Activated T-cell treated with anti-CD3 and anti-CD28 coated beads, Interleukin-2, amount 50 U/mL, for 4 hours (primary cell): ENCODE measurements around the gene VWA2. TPM values are rescaled to one million over a fixed set of nuclear protein-coding genes. Genes with fewer than 3 reads are reported as not detected.
"Not testable (repeated sequence)": the region's sequence is repeated elsewhere in the genome, so short reads cannot be mapped to it uniquely, and the experiment has no call there.

ENCODE experiments used
- ATAC-seq, 2 donors: fragments of 200-7000 bp; cut with Tn5 transposase; one replicate each; pipeline ENCODE4 v1.10.0; 2021
- DNase-seq: peaks from one replicate; pipeline ENCODE4 v3.0.0-alpha.2; 2020
- H3K27me3 Mint-ChIP-seq: one replicate; pipeline ENCODE4 v1.8.0; 2021; ENCODE audit warnings: low read depth, mixed read lengths
- H3K36me3 Mint-ChIP-seq: one replicate; pipeline ENCODE4 v1.8.0; 2022; ENCODE audit warnings: mixed read lengths; ENCODE audit not compliant: insufficient read depth
- H3K4me1 Mint-ChIP-seq: one replicate; pipeline ENCODE4 v1.8.0; 2021; ENCODE audit warnings: low read depth, mixed read lengths
- H3K4me3 Mint-ChIP-seq: one replicate; pipeline ENCODE4 v1.8.0; 2021; ENCODE audit warnings: mild to moderate bottlenecking, moderate library complexity, mixed read lengths
- H3K9me3 Mint-ChIP-seq: one replicate; pipeline ENCODE4 v1.8.0; 2021; ENCODE audit warnings: mixed read lengths
- total RNA-seq, 3 donors: library from RNA; stranded (reverse); gene quantifications; one replicate each; pipeline ENCODE4 v1.2.1, GENCODE V29; 2021

The VWA2 gene
- total RNA-seq, 3 donors from 2014 or later = not detected

- Mint-ChIP-seq H3K4me1 (no peaks in the 10 kb centered on the region), H3K9me3 (no peaks in the 10 kb centered on the region), H3K27me3 (peaks cover 1% of the 10 kb centered on the region), H3K36me3 (no peaks in the 10 kb centered on the region), H3K4me3 (no peak overlapping the region)
- ATAC-seq (no peak), DNase-seq (no peak)
These were observed 80.6 kb downstream of the VWA2 start for GRCh38 chr10:114319406-114320248.

- H3K27me3 Mint-ChIP-seq = peaks cover 1% of the 10 kb centered on the region
- H3K36me3 Mint-ChIP-seq = no peaks in the 10 kb centered on the region
- no peaks in the 10 kb centered on the region for H3K9me3 Mint-ChIP-seq
- no peak overlapping the region for H3K4me3 Mint-ChIP-seq
- DNase-seq (no peak), ATAC-seq (no peak)
- H3K4me1 Mint-ChIP-seq = no peaks in the 10 kb centered on the region
These were observed 81.4 kb downstream of the VWA2 start for GRCh38 chr10:114320249-114321116.

GRCh38 chr10:114322344-114322743 is 83.3 kb downstream of the VWA2 start:
- no peak for DNase-seq

GRCh38 chr10:114323023-114323422 is 84.0 kb downstream of the VWA2 start:
- H3K4me1 Mint-ChIP-seq = no peaks in the 10 kb centered on the region
- ATAC-seq (no peak), DNase-seq (no peak)
- H3K9me3 Mint-ChIP-seq = no peaks in the 10 kb centered on the region
- H3K27me3 Mint-ChIP-seq = no peaks in the 10 kb centered on the region
- H3K4me3 Mint-ChIP-seq = no peak overlapping the region
- H3K36me3 Mint-ChIP-seq = no peaks in the 10 kb centered on the region

More at GRCh38 chr10:114322344-114322743, 83.3 kb downstream of the VWA2 start:
- Mint-ChIP-seq H3K4me3 (no peak overlapping the region), H3K9me3 (no peaks in the 10 kb centered on the region), H3K4me1 (no peaks in the 10 kb centered on the region), H3K27me3 (no peaks in the 10 kb centered on the region), H3K36me3 (no peaks in the 10 kb centered on the region)
- ATAC-seq = no peak

- DNase-seq (no peak), ATAC-seq (no peak)
- no peaks in the 10 kb centered on the region for H3K36me3 Mint-ChIP-seq
- H3K9me3 Mint-ChIP-seq = no peaks in the 10 kb centered on the region
- no peaks in the 10 kb centered on the region for H3K4me1 Mint-ChIP-seq
- H3K27me3 Mint-ChIP-seq = no peaks in the 10 kb centered on the region
- H3K4me3 Mint-ChIP-seq = no peak overlapping the region
These were observed 87.7 kb downstream of the VWA2 start for GRCh38 chr10:114326795-114327194.

GRCh38 chr10:114327537-114328440 is 88.7 kb downstream of the VWA2 start:
- ATAC-seq (no peak), DNase-seq (no peak)
- Mint-ChIP-seq H3K36me3 (no peaks in the 10 kb centered on the region), H3K4me3 (no peak overlapping the region), H3K27me3 (no peaks in the 10 kb centered on the region), H3K9me3 (no peaks in the 10 kb centered on the region), H3K4me1 (no peaks in the 10 kb centered on the region)

- H3K36me3 Mint-ChIP-seq = no peaks in the 10 kb centered on the region
- DNase-seq (no peak), ATAC-seq (no peak)
- H3K9me3 Mint-ChIP-seq = no peaks in the 10 kb centered on the region
- no peaks in the 10 kb centered on the region for H3K27me3 Mint-ChIP-seq
- no peak overlapping the region for H3K4me3 Mint-ChIP-seq
- H3K4me1 Mint-ChIP-seq = no peaks in the 10 kb centered on the region
These were observed 89.4 kb downstream of the VWA2 start for GRCh38 chr10:114328441-114328812.

- no peaks in the 10 kb centered on the region for H3K27me3 Mint-ChIP-seq
These were observed 89.8 kb downstream of the VWA2 start for GRCh38 chr10:114328874-114329273.

GRCh38 chr10:114329634-114330365 is 90.7 kb downstream of the VWA2 start:
- Mint-ChIP-seq H3K4me3 (no peak overlapping the region), H3K4me1 (no peaks in the 10 kb centered on the region), H3K27me3 (no peaks in the 10 kb centered on the region), H3K9me3 (no peaks in the 10 kb centered on the region), H3K36me3 (no peaks in the 10 kb centered on the region)
- ATAC-seq = no peak
- DNase-seq = no peak

More at GRCh38 chr10:114328874-114329273, 89.8 kb downstream of the VWA2 start:
- no peak for DNase-seq
- H3K4me3 Mint-ChIP-seq = no peak overlapping the region
- H3K36me3 Mint-ChIP-seq = no peaks in the 10 kb centered on the region
- no peaks in the 10 kb centered on the region for H3K4me1 Mint-ChIP-seq
- peak in 1 of 2 donors; percentile 5 for ATAC-seq
- no peaks in the 10 kb centered on the region for H3K9me3 Mint-ChIP-seq

GRCh38 chr10:114332301-114333192 is 93.5 kb downstream of the VWA2 start:
- H3K4me1 Mint-ChIP-seq = no peaks in the 10 kb centered on the region

GRCh38 chr10:114333441-114333840 is 94.4 kb downstream of the VWA2 start:
- not testable (repeated sequence) for H3K27me3 Mint-ChIP-seq, H3K4me3 Mint-ChIP-seq, H3K9me3 Mint-ChIP-seq, H3K36me3 Mint-ChIP-seq, DNase-seq, ATAC-seq, H3K4me1 Mint-ChIP-seq

More at GRCh38 chr10:114332301-114333192, 93.5 kb downstream of the VWA2 start:
- DNase-seq (no peak), ATAC-seq (no peak)
- Mint-ChIP-seq H3K27me3 (no peaks in the 10 kb centered on the region), H3K4me3 (no peak overlapping the region), H3K36me3 (no peaks in the 10 kb centered on the region), H3K9me3 (no peaks in the 10 kb centered on the region)

- no peaks in the 10 kb centered on the region for H3K9me3 Mint-ChIP-seq
- no peaks in the 10 kb centered on the region for H3K4me1 Mint-ChIP-seq
- no peaks in the 10 kb centered on the region for H3K36me3 Mint-ChIP-seq
- no peak overlapping the region for H3K4me3 Mint-ChIP-seq
- ATAC-seq (no peak), DNase-seq (no peak)
- no peaks in the 10 kb centered on the region for H3K27me3 Mint-ChIP-seq
These were observed 95.2 kb downstream of the VWA2 start for GRCh38 chr10:114334301-114334700.

GRCh38 chr10:114335614-114336013 is 96.6 kb downstream of the VWA2 start:
- no peak for ATAC-seq
- no peaks in the 10 kb centered on the region for H3K4me1 Mint-ChIP-seq
- H3K4me3 Mint-ChIP-seq = no peak overlapping the region
- no peaks in the 10 kb centered on the region for H3K27me3 Mint-ChIP-seq
- H3K9me3 Mint-ChIP-seq = no peaks in the 10 kb centered on the region
- no peaks in the 10 kb centered on the region for H3K36me3 Mint-ChIP-seq
- no peak for DNase-seq
